PC-9 (cell line): ENCODE data around the gene TBC1D22A. TPM values are rescaled to one million over a fixed set of nuclear protein-coding genes. Genes with fewer than 3 reads are reported as not detected.

Source experiments
- BruUV-seq: library from RNA; stranded (reverse); fragments of 400-500 nt; replicated peaks from 2 replicates; lab custom pipeline; 2021; lab: Mats Ljungman, UMichigan
- CTCF ChIA-PET: fragments of 300-600 bp; sonication (Branson Sonifier 250); formaldehyde crosslinking; loops from one replicate; lab custom pipeline; 2022; ENCODE audit warnings: antibody characterized with exemption; lab: Charles Lee
- POLR2A ChIA-PET: fragments of 300-600 bp; sonication (Branson Sonifier 250); formaldehyde crosslinking; loops from one replicate; lab custom pipeline; 2022; ENCODE audit warnings: antibody characterized with exemption; ENCODE audit not compliant: unreplicated experiment; lab: Charles Lee
- DNase-seq, 2 experiments: peaks; one replicate each; pipeline versions ENCODE4 v3.0.0 to v3.0.0-alpha.2; 2015 to 2022; ENCODE audit warnings: mixed read lengths in 1 of 2
- H2AFZ ChIP-seq: fragments of 200-600 bp; sonication (generic); 2 replicates; pipeline ENCODE4 v1.8.1; 2017; ENCODE audit warnings: antibody characterized with exemption
- H3F3A ChIP-seq: fragments of 200-600 bp; sonication (generic); 2 replicates; pipeline ENCODE4 v1.8.1; 2017; ENCODE audit warnings: antibody characterized with exemption, mild to moderate bottlenecking, low read depth; ENCODE audit not compliant: insufficient read depth
- H3K27ac ChIP-seq: fragments of 200-600 bp; sonication (generic); 2 replicates; pipeline ENCODE4 v1.6.1; 2016; ENCODE audit warnings: mixed run types
- H3K27me3 ChIP-seq: fragments of 200-600 bp; sonication (generic); 2 replicates; pipeline ENCODE4 v1.6.1; 2016; ENCODE audit warnings: low read depth, mixed run types; ENCODE audit not compliant: insufficient read depth
- H3K36me3 ChIP-seq: fragments of 200-600 bp; sonication (generic); 2 replicates; pipeline ENCODE4 v1.6.1; 2016; ENCODE audit warnings: low read depth, mixed run types
- H3K4me1 ChIP-seq: fragments of 200-600 bp; sonication (generic); replicated peaks from 2 replicates; pipeline ENCODE4 v1.6.1; 2016; ENCODE audit warnings: mixed run types; ENCODE audit not compliant: insufficient read depth
- H3K4me2 ChIP-seq: fragments of 200-600 bp; sonication (generic); 2 replicates; pipeline ENCODE4 v1.6.1; 2017; ENCODE audit warnings: mixed run types
- H3K4me3 ChIP-seq: fragments of 200-600 bp; sonication (generic); 2 replicates; pipeline ENCODE4 v1.6.1; 2016; ENCODE audit warnings: mixed run types
- H3K79me2 ChIP-seq: fragments of 200-600 bp; sonication (generic); 2 replicates; pipeline ENCODE4 v1.6.1; 2017; ENCODE audit warnings: low read depth, mixed run types
- H3K9me2 ChIP-seq: fragments of 200-600 bp; sonication (generic); 2 replicates; pipeline ENCODE4 v1.8.1; 2017; ENCODE audit warnings: mild to moderate bottlenecking; ENCODE audit not compliant: insufficient read depth
- H3K9me3 ChIP-seq: fragments of 200-600 bp; sonication (generic); 2 replicates; pipeline ENCODE4 v1.8.1; 2016; ENCODE audit warnings: low read depth; ENCODE audit not compliant: insufficient read depth
- H4K20me1 ChIP-seq: fragments of 200-600 bp; sonication (generic); 2 replicates; pipeline ENCODE4 v1.8.1; 2017; ENCODE audit not compliant: insufficient read depth
- CTCF ChIP-seq: fragments of 200-600 bp; sonication (generic); conservative IDR thresholded peaks from 2 replicates; pipeline ENCODE4 v1.6.1; 2017; ENCODE audit warnings: mixed run types, antibody characterized with exemption, mild to moderate bottlenecking, moderate library complexity
- EZH2 ChIP-seq: fragments of 200-600 bp; sonication (generic); IDR thresholded peaks from 2 replicates; pipeline ENCODE4 v1.8.0; 2017; ENCODE audit warnings: antibody characterized with exemption, low read depth
- intact Hi-C: fragments of 100-400 bp; cut with micrococcal nuclease; formaldehyde crosslinking; loops from one replicate; pipeline ENCODE4 v1.10.0; 2022; ENCODE audit not compliant: unreplicated experiment
- total RNA-seq: library from RNA; stranded (reverse); gene quantifications from 2 replicates; pipeline ENCODE4 v1.2.3, GENCODE V29; 2021

The TBC1D22A gene
- total RNA-seq, 1 experiment from 2014 or later = 40.3 TPM

GRCh38 chr22:46758867-46759290, 3.6 kb upstream of the TBC1D22A start:
- CTCF ChIA-PET = interaction anchor here (0.8 to 1.1 kb wide), 2 partner anchors 15 to 17 kb away, joined by 3 to 5 read pairs; no protein-coding TSS in a partner anchor
- H3K27ac ChIP-seq = no peak overlapping the region
- no peak overlapping the region for H3K4me3 ChIP-seq
- H3K36me3 ChIP-seq = no peaks in the 10 kb centered on the region
- no peaks in the 10 kb centered on the region for H3K9me2 ChIP-seq
- H3K4me2 ChIP-seq = no peak overlapping the region
- POLR2A ChIA-PET = no interaction called here
- H3K9me3 ChIP-seq = peaks cover 4% of the 10 kb centered on the region; the same call in 1 of the 2 replicates
- H3K27me3 ChIP-seq = no peaks in the 10 kb centered on the region
- DNase-seq = peak; percentile 54 to 73
- H2AFZ ChIP-seq = no peak overlapping the region
- peaks cover 29% of the 10 kb centered on the region for H3F3A ChIP-seq
- H4K20me1 ChIP-seq = peaks cover 5% of the 10 kb centered on the region; the same call in 1 of the 2 replicates
- no TSS peak for BruUV-seq
- peaks cover 31% of the 10 kb centered on the region for H3K79me2 ChIP-seq
- peaks cover 27% of the 10 kb centered on the region for H3K4me1 ChIP-seq
- TF ChIP-seq CTCF (peak; percentile 86), EZH2 (no peak)
- intact Hi-C loops = loop anchor here (2.0 kb wide), 1 partner anchor 20 kb away; the partner anchor contains the start of gene CERK

GRCh38 chr22:46761017-46761416, 1.4 kb upstream of the TBC1D22A start:
- no TSS peak for BruUV-seq
- Histone ChIP-seq H3K4me1 (peaks cover 21% of the 10 kb centered on the region), H2AFZ (no peak overlapping the region), H3K4me3 (peak overlapping the region; percentile 94), H3K79me2 (peaks cover 52% of the 10 kb centered on the region), H3K4me2 (peak overlapping the region; percentile 99), H4K20me1 (peaks cover 9% of the 10 kb centered on the region; the same call in 1 of the 2 replicates), H3K27me3 (no peaks in the 10 kb centered on the region), H3F3A (peaks cover 28% of the 10 kb centered on the region; the same call in 1 of the 2 replicates), H3K36me3 (no peaks in the 10 kb centered on the region), H3K27ac (no peak overlapping the region), H3K9me2 (no peaks in the 10 kb centered on the region), H3K9me3 (peaks cover 4% of the 10 kb centered on the region; the same call in 1 of the 2 replicates)
- TF ChIP-seq EZH2 = no peak
- no peak for TF ChIP-seq CTCF
- no peak for DNase-seq
- intact Hi-C loops = no loop called here
- ChIA-PET CTCF (no interaction called here), POLR2A (no interaction called here)

GRCh38 chr22:46761539-46762237, 762 bp upstream of the TBC1D22A start:
- H3K9me3 ChIP-seq = 0 out of 2 replicates have a peak, but pooled peaks cover under 1% of the 10 kb centered on the region
- ChIA-PET POLR2A (no interaction called here), CTCF (no interaction called here)
- H2AFZ ChIP-seq = peak overlapping the region; percentile 87
- H3K79me2 ChIP-seq = peaks cover 59% of the 10 kb centered on the region
- H3K4me2 ChIP-seq = peak overlapping the region; percentile 99
- peaks cover 21% of the 10 kb centered on the region for H3K4me1 ChIP-seq
- BruUV-seq = TSS peak; percentile 97
- peak overlapping the region; percentile 76 for H3K27ac ChIP-seq
- H3K36me3 ChIP-seq = no peaks in the 10 kb centered on the region
- peaks cover 14% of the 10 kb centered on the region for H4K20me1 ChIP-seq
- H3K4me3 ChIP-seq = peak overlapping the region; percentile 94
- H3K9me2 ChIP-seq = no peaks in the 10 kb centered on the region
- intact Hi-C loops = no loop called here
- peaks cover 28% of the 10 kb centered on the region; the same call in 1 of the 2 replicates for H3F3A ChIP-seq
- no peak for TF ChIP-seq CTCF
- no peak for TF ChIP-seq EZH2
- no peak for DNase-seq
- no peaks in the 10 kb centered on the region for H3K27me3 ChIP-seq
